Small intestine (tissue), 7 donors: Measurements from ENCODE around the gene SLC25A13. TPM values are rescaled to one million over a fixed set of nuclear protein-coding genes. Genes with fewer than 3 reads are reported as not detected.

Source experiments
- DNase-seq, 2 donors: peaks; one replicate each; pipeline versions ENCODE4 v3.0.0 to v3.0.0-alpha.2; 2013
- FAIRE-seq: peaks from 2 replicates; lab custom pipeline; 2012; peaks lifted over from hg19 to GRCh38; lab: Jason Lieb, UNC
- H3K27ac ChIP-seq, 3 donors: one replicate each; pipeline ENCODE4 v1.5.1; 2013; ENCODE audit warnings: low read length in 2 of 3, mild to moderate bottlenecking in 2 of 3, control low read depth in 1 of 3, inconsistent platforms in 1 of 3, low read depth in 1 of 3, moderate library complexity in 1 of 3
- H3K27me3 ChIP-seq, 3 donors: one replicate each; pipeline ENCODE4 v1.6.1; 2013; ENCODE audit warnings: low read length in 3 of 3, inconsistent platforms in 1 of 3; ENCODE audit not compliant: control insufficient read depth in 3 of 3, insufficient read depth in 3 of 3
- H3K36me3 ChIP-seq, 3 donors: one replicate each; pipeline ENCODE4 v1.6.1; 2013; ENCODE audit warnings: low read length in 3 of 3, inconsistent platforms in 1 of 3, low read depth in 1 of 3, mild to moderate bottlenecking in 1 of 3, moderate library complexity in 1 of 3; ENCODE audit not compliant: control insufficient read depth in 3 of 3, insufficient read depth in 2 of 3
- H3K4me1 ChIP-seq, 3 donors: one replicate each; pipeline ENCODE4 v1.6.1; 2013; ENCODE audit warnings: low read length in 2 of 3, inconsistent platforms in 1 of 3, low read depth in 1 of 3, mild to moderate bottlenecking in 1 of 3, moderate library complexity in 1 of 3; ENCODE audit not compliant: control insufficient read depth in 3 of 3, insufficient read depth in 2 of 3
- H3K4me3 ChIP-seq, 3 donors: one replicate each; pipeline ENCODE4 v1.5.1; 2013; ENCODE audit warnings: low read length in 3 of 3, control low read depth in 1 of 3, inconsistent platforms in 1 of 3, low read depth in 1 of 3, mild to moderate bottlenecking in 1 of 3, moderate library complexity in 1 of 3
- H3K9me3 ChIP-seq, 2 donors: one replicate each; pipeline ENCODE4 v1.6.1; 2013; ENCODE audit warnings: low read depth in 1 of 2, low read length in 1 of 2; ENCODE audit not compliant: control insufficient read depth in 2 of 2, insufficient read depth in 1 of 2
- WGBS, 3 donors: extraction: QIAGEN DNeasy Blood & Tissue Kit; methylation state at CpG; one replicate each; pipeline ENCODE4 v1.1.7; 2013; 5-methylcytosine and 5-hydroxymethylcytosine counted together
- polyA plus RNA-seq, 4 donors: library from polyadenylated mRNA; stranded (reverse) in 3 of 4; unstranded in 1 of 4; fragments of 200-250 nt in 3 of 4; fragments of 120-200 nt in 1 of 4; gene quantifications; one replicate each; pipeline versions ENCODE4 v1.2.1 to v1.2.3, GENCODE V29; 2013
- donor health status: healthy with polysubstance abuse.
- donor health status: control.
- donor health status: control.
- donor health status: Bipolar disorder and iron deficiency.
- donor health status: healthy.

SLC25A13 gene
- polyA plus RNA-seq, 4 donors = 25.9 to 49.0 (median 39.4) TPM

DNA sequence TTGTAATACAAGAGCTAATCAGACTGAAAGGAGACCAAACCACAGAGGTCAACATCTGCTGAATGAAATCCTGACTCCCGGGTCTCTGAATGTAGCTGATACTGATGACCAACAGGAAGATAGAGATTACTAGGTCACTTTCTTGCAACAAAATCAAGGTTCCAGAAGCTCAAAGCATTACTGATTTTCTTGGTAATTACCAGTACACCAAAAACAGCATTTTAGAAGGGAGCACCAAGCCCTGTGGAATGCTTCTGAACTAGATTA, 177.7 kb downstream of the SLC25A13 start:
- no peaks in the 10 kb centered on the region for H3K4me1 ChIP-seq
- no peak for DNase-seq
- WGBS, 3 donors = 73 to 89% (median 77%) methylated on average over 1 of the region's 1 CpG
- H3K36me3 ChIP-seq = peaks cover 2 to 9% (median 7%) of the 10 kb centered on the region in 3 donors
- H3K9me3 ChIP-seq = no peaks in the 10 kb centered on the region
- no peak for FAIRE-seq
- no peak overlapping the region for H3K4me3 ChIP-seq
- no peaks in the 10 kb centered on the region for H3K27me3 ChIP-seq
- no peak overlapping the region for H3K27ac ChIP-seq

- Histone ChIP-seq H3K4me3 (no peak overlapping the region), H3K36me3 (peaks cover 2 to 7% (median 7%) of the 10 kb centered on the region in 3 donors), H3K27ac (no peak overlapping the region), H3K4me1 (no peaks in the 10 kb centered on the region), H3K27me3 (no peaks in the 10 kb centered on the region), H3K9me3 (no peaks in the 10 kb centered on the region)
- no peak for DNase-seq
- FAIRE-seq = no peak
- WGBS, 3 donors = 80 to 91% (median 88%) methylated on average over 1 of the region's 1 CpG
Measured at GRCh38 chr7:96143495-96144259, 178.2 kb downstream of the SLC25A13 start.

DNA sequence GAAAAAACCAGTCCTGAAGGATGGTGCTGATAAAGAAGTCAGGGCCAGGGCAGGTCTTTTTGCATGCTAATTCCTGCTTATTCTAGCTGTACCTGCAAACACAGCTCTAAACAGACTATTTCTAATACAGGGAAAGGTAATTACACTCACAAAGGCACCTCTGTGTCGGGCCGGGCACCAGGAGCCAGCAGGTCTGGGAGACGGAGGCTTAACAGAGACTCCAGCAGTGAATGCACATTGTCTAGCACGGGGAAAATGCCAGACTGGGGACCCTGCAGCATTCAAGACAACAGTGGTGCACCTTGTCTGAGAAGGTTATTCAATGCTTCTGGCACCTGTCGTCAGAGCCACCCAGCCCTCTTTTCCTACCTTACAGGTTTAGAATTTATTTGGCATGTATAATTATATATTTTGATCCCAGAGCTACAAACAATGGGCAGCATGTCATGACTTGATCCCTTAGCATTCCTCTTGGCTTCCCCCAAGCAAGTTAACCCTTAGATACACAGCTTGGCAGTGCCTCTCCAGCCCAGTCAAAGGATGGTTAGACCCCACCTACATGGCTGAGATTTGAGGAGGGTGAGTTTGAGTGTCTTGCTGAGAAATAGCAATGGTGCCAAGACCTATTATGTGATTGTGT, 185.2 kb downstream of the SLC25A13 start:
- no peaks in the 10 kb centered on the region for H3K9me3 ChIP-seq
- peaks cover 3 to 12% (median 4%) of the 10 kb centered on the region in 3 donors for H3K36me3 ChIP-seq
- no peaks in the 10 kb centered on the region for H3K4me1 ChIP-seq
- no peak for FAIRE-seq
- H3K4me3 ChIP-seq = no peak overlapping the region
- H3K27ac ChIP-seq = no peak overlapping the region
- no peaks in the 10 kb centered on the region for H3K27me3 ChIP-seq
- WGBS, 3 donors = 95 to 97% (median 96%) methylated on average over 5 of the region's 5 CpGs
- no peak for DNase-seq

GRCh38 chr7:96135241-96135640, 186.7 kb downstream of the SLC25A13 start:
- Histone ChIP-seq H3K36me3 (peaks cover 4 to 8% (median 6%) of the 10 kb centered on the region in 3 donors), H3K4me1 (no peaks in the 10 kb centered on the region), H3K9me3 (no peaks in the 10 kb centered on the region), H3K4me3 (no peak overlapping the region), H3K27me3 (no peaks in the 10 kb centered on the region), H3K27ac (no peak overlapping the region)
- no peak for DNase-seq
- 95 to 97% (median 96%) methylated on average over 2 of the region's 2 CpGs for WGBS, 3 donors
- FAIRE-seq = no peak

GRCh38 chr7:96131525-96131924, 190.4 kb downstream of the SLC25A13 start:
- no peak overlapping the region for H3K4me3 ChIP-seq
- no peaks in the 10 kb centered on the region for H3K9me3 ChIP-seq
- H3K36me3 ChIP-seq = peaks cover 2 to 8% (median 6%) of the 10 kb centered on the region in 3 donors
- 89 to 98% (median 93%) methylated on average over 3 of the region's 3 CpGs for WGBS, 3 donors
- H3K27me3 ChIP-seq = no peaks in the 10 kb centered on the region
- H3K4me1 ChIP-seq = peaks cover 0 to under 1% (median 0%) of the 10 kb centered on the region in 3 donors
- FAIRE-seq = no peak
- no peak for DNase-seq
- H3K27ac ChIP-seq = no peak overlapping the region

GRCh38 chr7:96127746-96128145, 194.2 kb downstream of the SLC25A13 start:
- Histone ChIP-seq H3K36me3 (peaks cover 0 to 8% (median 3%) of the 10 kb centered on the region in 3 donors), H3K27me3 (no peaks in the 10 kb centered on the region), H3K4me1 (peaks cover 0 to 2% (median 0%) of the 10 kb centered on the region in 3 donors), H3K4me3 (no peak overlapping the region), H3K9me3 (no peaks in the 10 kb centered on the region), H3K27ac (no peak overlapping the region)
- 87 to 94% (median 92%) methylated on average over 2 of the region's 2 CpGs for WGBS, 3 donors
- DNase-seq (no peak), FAIRE-seq (no peak)

DNA sequence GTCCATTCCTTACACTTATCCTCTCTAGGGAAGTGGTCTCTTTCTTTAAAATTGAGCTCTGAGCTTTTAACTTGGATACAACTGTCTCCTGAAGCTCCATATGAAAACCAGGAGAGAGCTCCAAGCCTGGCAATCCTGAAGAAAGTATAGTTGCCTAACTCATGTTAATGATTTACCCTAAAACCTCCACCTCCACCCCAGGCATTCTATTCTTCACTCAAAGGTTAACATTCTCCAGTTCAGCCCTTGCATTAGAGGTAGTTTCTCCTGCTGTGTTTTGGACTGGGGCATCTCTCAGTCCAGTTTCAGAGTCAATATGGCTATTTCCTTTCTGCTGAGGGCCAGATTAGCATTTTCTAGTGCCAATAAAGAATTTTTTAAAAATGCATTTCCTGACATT, 195.5 kb downstream of the SLC25A13 start:
- no peak for FAIRE-seq
- H3K9me3 ChIP-seq = no peaks in the 10 kb centered on the region
- no peaks in the 10 kb centered on the region for H3K27me3 ChIP-seq
- H3K36me3 ChIP-seq = peaks cover 1 to 12% (median 7%) of the 10 kb centered on the region in 3 donors
- no peak overlapping the region for H3K4me3 ChIP-seq
- peak; percentile 48 to 50 for DNase-seq
- H3K4me1 ChIP-seq = peaks cover 0 to 2% (median 0%) of the 10 kb centered on the region in 3 donors
- no peak overlapping the region for H3K27ac ChIP-seq

DNA sequence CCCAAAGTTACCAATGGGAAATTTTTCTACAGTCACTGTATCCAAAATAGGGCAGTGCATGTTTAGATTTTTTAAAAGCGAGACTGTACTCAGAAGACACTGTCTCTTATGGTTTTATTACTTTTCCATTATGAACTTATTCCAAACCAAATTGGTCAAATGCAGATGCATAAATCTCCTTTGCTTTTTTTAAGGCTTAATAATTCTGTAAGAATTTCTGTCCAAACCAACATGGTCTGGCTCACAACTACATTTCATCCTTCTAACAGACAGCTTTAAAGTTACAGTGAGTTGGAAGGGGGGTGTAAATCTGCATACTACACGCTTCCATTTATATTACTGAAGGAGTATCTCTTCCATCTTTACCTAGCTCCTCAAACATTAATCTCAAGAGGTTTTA, 199.2 kb downstream of the SLC25A13 start:
- WGBS, 3 donors = 92 to 96% (median 93%) methylated on average over 2 of the region's 2 CpGs

More for the DNA sequence above, 199.2 kb downstream of the SLC25A13 start:
- H3K4me1 ChIP-seq = peaks cover 0 to 2% (median 0%) of the 10 kb centered on the region in 3 donors
- H3K36me3 ChIP-seq = peaks cover 2 to 14% (median 7%) of the 10 kb centered on the region in 3 donors
- H3K27ac ChIP-seq = no peak overlapping the region
- H3K9me3 ChIP-seq = no peaks in the 10 kb centered on the region
- FAIRE-seq = no peak
- H3K27me3 ChIP-seq = no peaks in the 10 kb centered on the region
- DNase-seq = no peak
- H3K4me3 ChIP-seq = no peak overlapping the region
